Rectal smooth muscle tissue (tissue), 1 donor: ENCODE results near the gene USP20.
A peak's percentile ranks its signal among the peaks of the same experiment; 100 is the strongest.

Experiments
- H3K27ac ChIP-seq: one replicate; pipeline ENCODE4 v1.7.0; 2013; ENCODE audit warnings: low read depth, low read length, inconsistent platforms
- H3K27me3 ChIP-seq: one replicate; pipeline ENCODE4 v1.7.0; 2013; ENCODE audit warnings: low read length; ENCODE audit not compliant: control insufficient read depth, insufficient read depth
- H3K36me3 ChIP-seq: one replicate; pipeline ENCODE4 v1.7.0; 2013; ENCODE audit warnings: low read length; ENCODE audit not compliant: control insufficient read depth, insufficient read depth
- H3K4me1 ChIP-seq: one replicate; pipeline ENCODE4 v1.7.0; 2013; ENCODE audit warnings: low read length; ENCODE audit not compliant: control insufficient read depth, insufficient read depth
- H3K4me3 ChIP-seq: one replicate; pipeline ENCODE4 v1.7.0; 2013; ENCODE audit warnings: low read length
- H3K9ac ChIP-seq: one replicate; pipeline ENCODE4 v1.7.0; 2013; ENCODE audit warnings: low read length

USP20 gene

DNA sequence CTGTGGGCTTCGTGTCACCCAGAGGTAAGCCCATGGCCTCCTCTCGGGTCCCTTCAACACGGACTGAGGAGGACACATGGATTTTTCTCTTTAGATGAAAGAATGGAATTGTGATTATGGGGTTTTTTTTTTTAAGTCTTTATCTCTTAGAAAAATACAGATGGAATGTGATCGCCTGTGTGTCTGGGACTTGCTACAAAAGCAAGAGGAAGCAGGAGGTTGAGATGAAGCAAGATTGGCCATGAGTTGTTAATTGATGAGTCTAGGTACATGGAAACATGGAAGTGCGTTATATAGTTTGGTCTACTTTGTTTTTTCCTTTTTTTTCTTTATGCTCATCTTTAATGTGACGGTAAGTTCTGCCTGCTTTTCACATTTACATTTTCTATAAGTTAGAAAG is 14.6 kb downstream of the USP20 start:
- Histone ChIP-seq H3K27ac (no peak overlapping the region), H3K27me3 (no peaks in the 10 kb centered on the region), H3K4me3 (no peak overlapping the region), H3K9ac (no peak overlapping the region), H3K36me3 (peaks cover 17% of the 10 kb centered on the region), H3K4me1 (no peaks in the 10 kb centered on the region)

DNA sequence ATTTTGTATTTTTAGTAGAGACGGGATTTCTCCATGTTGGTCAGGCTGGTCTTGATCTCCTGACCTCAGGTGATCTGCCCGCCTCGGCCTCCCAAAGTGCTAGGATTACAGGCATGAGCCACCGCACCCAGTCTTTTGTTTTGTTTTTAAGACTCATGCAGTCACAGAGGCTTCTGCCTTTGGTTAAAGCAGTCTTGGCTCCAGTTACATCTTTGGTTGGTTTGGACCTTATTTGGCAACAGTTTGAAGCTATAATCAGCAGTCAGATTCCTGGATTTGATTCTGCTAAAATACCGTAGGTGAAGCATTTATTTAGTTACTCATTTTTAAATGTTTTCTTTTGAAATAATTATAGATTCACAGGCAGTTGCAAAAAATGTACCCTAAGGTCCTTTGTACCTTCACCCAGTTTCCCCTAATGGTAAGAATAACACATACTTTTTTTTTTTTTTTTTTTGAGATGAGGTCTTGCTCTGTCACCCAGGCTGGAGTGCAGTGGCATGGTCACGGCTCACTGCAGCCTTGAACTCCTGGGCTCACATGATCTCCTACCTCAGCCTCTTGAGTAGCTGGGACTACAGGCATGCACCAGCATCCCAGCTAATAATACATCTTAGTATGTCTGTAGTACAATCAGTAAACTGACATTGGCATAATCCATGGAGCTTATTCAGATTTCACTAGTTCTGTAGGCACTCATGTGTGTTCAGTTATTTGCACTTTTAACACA is 15.7 kb downstream of the USP20 start:
- Histone ChIP-seq H3K27ac (peak overlapping the region; percentile 44), H3K36me3 (peaks cover 20% of the 10 kb centered on the region), H3K9ac (no peak overlapping the region), H3K4me1 (no peaks in the 10 kb centered on the region), H3K27me3 (no peaks in the 10 kb centered on the region), H3K4me3 (no peak overlapping the region)

DNA sequence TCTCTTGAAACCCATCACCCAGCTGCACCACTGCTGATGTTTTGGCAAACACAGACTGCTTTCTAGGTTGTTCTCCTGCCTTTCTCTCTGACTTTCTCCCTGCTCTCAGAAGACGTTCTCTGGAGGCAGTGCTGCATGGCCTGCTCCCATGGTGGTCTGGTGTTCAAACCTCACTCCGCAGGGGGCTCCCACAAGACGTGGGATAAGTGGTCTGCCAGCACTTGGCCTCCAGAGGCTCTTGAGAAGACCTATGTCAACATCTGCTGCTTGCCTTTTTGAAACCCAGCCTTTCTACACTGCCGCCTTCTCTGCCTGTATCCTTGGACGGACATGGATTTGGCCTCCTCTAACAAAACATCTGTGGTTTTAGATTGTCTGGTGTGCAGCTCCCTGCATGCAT is 16.6 kb downstream of the USP20 start:
- Histone ChIP-seq H3K4me1 (no peaks in the 10 kb centered on the region), H3K36me3 (peaks cover 23% of the 10 kb centered on the region), H3K4me3 (no peak overlapping the region), H3K27me3 (no peaks in the 10 kb centered on the region), H3K9ac (no peak overlapping the region), H3K27ac (peak overlapping the region; percentile 44)

DNA sequence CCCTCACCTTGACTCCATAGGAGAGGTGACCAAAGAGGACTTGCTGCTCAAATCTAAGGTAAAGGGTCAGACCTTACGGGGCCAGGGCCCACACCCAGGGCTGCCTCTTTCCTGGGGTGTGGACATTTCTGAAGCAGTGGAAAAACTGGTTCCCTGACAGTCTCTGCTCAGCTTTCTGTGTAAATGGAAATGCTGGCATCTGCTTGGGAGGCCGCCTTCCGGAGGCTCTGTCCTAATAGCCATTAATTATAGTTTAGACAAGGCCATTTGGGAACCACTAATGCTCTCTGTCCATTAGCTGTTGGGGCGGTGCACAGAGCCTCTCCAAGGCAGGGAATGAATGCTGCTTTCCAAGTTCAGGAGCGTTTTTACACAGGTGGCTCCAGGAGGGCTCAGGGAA is 17.3 kb downstream of the USP20 start:
- no peak overlapping the region for H3K27ac ChIP-seq
- H3K36me3 ChIP-seq, result peaks cover 30% of the 10 kb centered on the region
- H3K4me1 ChIP-seq, result no peaks in the 10 kb centered on the region
- H3K9ac ChIP-seq, result no peak overlapping the region
- no peaks in the 10 kb centered on the region for H3K27me3 ChIP-seq
- no peak overlapping the region for H3K4me3 ChIP-seq

DNA sequence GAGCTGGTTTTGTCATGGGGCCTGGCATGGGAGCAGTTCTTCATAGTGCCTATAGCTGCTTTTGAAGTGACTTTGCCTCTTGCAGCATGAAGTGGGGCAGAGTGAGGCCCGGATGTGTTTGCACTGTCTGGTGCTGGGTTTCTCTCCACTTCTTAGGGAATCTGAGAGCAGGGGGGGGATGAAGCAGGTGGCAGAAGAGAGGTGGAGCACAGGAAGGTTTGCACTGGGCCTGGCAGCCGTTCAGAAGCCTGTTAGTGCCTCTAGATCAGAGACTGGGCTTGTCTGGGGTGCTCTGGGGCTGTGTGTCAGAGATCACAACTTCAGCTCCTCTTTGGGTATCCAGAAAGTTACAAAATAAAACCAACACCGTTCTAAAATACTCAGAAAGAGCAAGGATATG is 18.4 kb downstream of the USP20 start:
- Histone ChIP-seq H3K4me3 (no peak overlapping the region), H3K27ac (no peak overlapping the region), H3K27me3 (no peaks in the 10 kb centered on the region), H3K36me3 (peaks cover 37% of the 10 kb centered on the region), H3K9ac (no peak overlapping the region), H3K4me1 (no peaks in the 10 kb centered on the region)

DNA sequence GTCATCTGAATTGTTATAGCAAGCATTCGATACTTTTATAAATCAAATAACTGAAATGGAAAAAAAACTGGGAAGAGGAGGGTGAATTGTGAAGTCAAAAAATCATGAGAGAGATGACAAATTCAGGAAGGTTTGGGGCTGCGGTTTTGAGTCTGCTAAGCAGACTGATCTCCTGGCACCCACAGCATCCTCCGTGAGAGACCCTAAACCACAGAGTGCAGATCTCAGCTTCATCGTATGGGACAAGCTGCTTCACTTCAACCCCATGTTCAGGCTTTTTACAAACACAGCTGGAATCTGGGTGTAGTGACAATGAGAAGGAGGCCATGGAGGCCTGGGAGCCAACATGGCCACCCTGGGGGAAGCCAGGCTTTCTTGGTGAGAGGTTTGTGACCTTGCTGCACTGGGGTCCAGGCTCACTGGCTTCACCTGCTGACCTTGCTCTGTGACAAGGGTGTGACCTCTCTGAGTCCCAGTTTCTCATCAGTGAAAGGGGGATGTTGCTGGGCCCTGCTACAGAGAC is 19.4 kb downstream of the USP20 start:
- Histone ChIP-seq H3K9ac (no peak overlapping the region), H3K27ac (no peak overlapping the region), H3K4me3 (no peak overlapping the region), H3K27me3 (no peaks in the 10 kb centered on the region), H3K36me3 (peaks cover 40% of the 10 kb centered on the region), H3K4me1 (no peaks in the 10 kb centered on the region)

DNA sequence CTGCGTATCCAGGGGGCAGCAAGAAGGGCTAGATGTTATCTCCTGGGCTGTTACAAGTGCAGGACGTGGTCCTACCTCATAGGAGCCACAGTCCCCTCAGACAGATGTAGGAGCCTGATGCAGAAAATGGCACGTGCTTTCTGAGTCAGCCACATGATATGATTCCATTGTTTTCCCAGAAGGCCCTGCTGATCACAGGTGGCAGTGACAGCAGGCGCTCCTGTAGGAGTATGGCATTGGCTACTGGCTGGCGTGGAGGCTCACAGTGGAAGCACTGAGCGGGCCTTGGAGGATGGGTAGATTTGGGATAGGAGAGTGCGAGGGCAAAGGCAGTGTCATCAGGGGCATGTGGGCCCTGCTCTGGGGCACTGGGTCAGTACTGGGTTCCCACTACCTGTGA is 21.9 kb downstream of the USP20 start:
- Histone ChIP-seq H3K4me1 (no peaks in the 10 kb centered on the region), H3K27me3 (no peaks in the 10 kb centered on the region), H3K27ac (no peak overlapping the region), H3K36me3 (peaks cover 45% of the 10 kb centered on the region), H3K4me3 (no peak overlapping the region), H3K9ac (no peak overlapping the region)

DNA sequence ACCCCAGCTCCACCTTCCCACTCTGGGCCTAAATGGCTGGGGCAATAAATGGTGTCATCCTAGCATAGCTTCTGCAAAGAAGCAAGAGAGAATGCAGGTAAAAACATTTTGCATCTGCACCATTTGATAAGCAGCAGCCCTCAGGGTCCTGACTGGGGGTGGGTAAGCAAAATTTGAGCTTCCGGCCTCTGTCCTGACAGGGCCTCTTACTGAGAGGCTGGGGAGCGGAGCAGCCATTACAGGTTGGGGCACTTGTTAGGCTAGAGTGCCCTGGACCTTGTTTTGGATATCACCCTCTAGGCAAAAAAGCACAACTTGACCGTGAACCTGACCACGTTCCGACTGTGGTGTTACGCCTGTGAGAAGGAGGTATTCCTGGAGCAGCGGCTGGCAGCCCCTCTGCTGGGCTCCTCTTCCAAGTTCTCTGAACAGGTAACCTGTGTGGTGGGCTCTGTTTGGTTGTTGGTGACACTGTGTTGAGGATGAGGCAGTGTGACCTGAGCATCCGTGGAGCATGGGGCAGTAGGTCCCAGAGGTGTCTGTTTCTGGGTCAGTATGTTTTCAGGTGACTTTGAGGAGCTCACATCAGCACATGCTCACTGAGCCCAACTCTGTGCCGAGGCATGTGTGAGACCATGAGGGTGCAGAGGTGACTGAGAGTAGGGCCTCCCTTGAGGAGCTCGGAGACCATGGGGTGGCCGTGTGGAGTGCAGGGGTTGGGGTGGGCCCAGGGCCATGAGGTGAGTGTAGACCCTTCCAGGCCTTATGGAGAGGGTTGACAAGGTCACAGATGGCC is 23.1 kb downstream of the USP20 start:
- H3K27ac ChIP-seq, result no peak overlapping the region
- H3K36me3 ChIP-seq, result peaks cover 46% of the 10 kb centered on the region
- no peaks in the 10 kb centered on the region for H3K4me1 ChIP-seq
- no peak overlapping the region for H3K4me3 ChIP-seq
- no peak overlapping the region for H3K9ac ChIP-seq
- no peaks in the 10 kb centered on the region for H3K27me3 ChIP-seq

DNA sequence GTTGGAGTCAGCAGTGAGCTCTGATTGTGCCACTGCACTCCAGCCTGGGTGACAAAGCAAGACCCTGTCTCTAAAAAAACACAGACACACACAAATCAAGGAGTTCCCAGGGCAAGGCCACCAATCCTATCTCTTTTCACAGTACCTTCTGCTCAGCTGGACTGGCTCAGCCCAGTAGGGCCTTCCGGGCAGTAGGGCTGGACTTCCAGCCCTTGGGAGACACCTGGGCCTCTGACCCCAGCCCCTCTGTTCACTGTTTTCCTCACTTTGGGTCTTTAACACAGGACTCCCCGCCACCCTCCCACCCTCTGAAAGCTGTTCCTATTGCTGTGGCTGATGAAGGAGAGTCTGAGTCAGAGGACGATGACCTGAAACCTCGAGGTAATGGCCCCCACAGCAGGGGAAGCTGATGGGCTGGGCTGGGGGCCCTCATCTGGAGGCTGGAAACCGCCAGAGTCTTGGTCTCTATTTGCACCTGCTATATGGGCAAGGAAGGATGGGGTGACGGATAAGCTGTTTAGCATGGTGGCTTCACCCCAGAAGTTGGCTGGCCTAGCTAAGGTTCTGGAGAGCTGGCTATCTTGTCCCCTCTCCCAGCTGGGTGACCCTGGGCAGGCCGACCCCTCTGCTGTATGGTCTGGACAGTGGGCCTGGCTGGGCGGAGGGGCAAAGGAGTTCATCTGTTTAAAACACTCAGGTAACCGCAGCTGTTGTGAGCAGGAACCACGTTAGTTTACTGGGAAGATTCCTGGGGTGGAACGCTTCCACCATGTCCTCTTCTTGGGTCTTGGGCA is 25.6 kb downstream of the USP20 start:
- Histone ChIP-seq H3K27ac (no peak overlapping the region), H3K27me3 (no peaks in the 10 kb centered on the region), H3K9ac (no peak overlapping the region), H3K4me1 (no peaks in the 10 kb centered on the region), H3K4me3 (no peak overlapping the region), H3K36me3 (peaks cover 43% of the 10 kb centered on the region)

DNA sequence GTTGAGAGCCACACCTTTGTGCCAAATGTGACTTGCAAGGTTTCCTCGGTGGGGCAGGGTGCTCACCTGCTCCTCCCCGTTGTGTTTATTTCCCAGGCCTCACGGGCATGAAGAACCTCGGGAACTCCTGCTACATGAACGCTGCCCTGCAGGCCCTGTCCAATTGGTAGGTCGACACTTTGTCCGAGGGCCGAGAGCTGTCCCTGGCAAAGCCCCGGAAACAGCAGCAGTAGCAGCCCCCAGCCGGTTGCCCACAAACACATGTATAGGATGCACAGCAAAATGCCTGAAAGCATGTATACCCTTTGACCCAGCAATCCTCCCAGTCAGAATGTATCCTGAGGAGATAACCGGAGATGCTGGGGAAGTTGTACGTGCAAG is 26.2 kb downstream of the USP20 start:
- no peaks in the 10 kb centered on the region for H3K4me1 ChIP-seq
- no peak overlapping the region for H3K4me3 ChIP-seq
- no peaks in the 10 kb centered on the region for H3K27me3 ChIP-seq
- no peak overlapping the region for H3K9ac ChIP-seq
- no peak overlapping the region for H3K27ac ChIP-seq
- peaks cover 39% of the 10 kb centered on the region for H3K36me3 ChIP-seq

DNA sequence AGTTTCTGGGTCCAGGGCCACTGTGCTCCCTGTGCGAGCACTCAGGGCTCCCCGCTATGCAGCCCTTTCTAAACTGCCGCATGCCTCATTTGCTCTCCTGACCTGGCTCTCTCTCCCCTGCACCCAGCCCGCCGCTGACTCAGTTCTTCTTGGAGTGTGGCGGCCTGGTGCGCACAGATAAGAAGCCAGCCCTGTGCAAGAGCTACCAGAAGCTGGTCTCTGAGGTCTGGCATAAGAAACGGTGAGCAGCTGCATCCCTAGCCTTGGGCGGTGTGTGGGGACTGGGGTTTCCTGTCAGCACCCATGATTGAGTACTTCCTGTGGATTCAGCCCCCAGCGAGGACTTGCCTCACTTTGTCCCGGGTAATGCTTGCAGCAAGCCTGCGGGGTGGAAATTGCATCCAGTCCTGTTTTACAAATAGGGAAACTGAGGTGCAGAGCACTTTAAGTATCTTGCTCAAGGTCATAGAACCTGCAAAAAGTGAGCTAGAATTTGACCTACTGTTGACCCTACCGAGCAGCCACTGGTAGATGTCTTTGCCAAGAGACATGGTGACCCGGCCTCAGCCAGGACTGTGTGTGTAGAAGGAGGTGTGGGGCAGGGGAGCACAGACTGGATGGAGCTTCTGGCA is 27.9 kb downstream of the USP20 start:
- Histone ChIP-seq H3K4me3 (no peak overlapping the region), H3K4me1 (no peaks in the 10 kb centered on the region), H3K9ac (no peak overlapping the region), H3K36me3 (peaks cover 32% of the 10 kb centered on the region), H3K27me3 (no peaks in the 10 kb centered on the region), H3K27ac (no peak overlapping the region)
